Hematopoietic multipotent progenitor cell (in vitro differentiated cells): ENCODE measurements around the gene LFNG. TPM values are rescaled to one million over a fixed set of nuclear protein-coding genes. Genes with fewer than 3 reads are reported as not detected.
A peak's percentile ranks its signal among the peaks of the same experiment; 100 is the strongest.

Source experiments
- DNase-seq, 3 donors: peaks; one replicate each; pipeline ENCODE4 v3.0.0-alpha.2; 2011 to 2015; ENCODE audit warnings: low read depth in 2 of 3, low spot score in 2 of 3
- total RNA-seq: library from RNA; depleted of rRNA; stranded (reverse); fragments of >200 nt; gene quantifications from one replicate; pipeline ENCODE4 v1.2.3, GENCODE V29; 2012

Gene LFNG
- total RNA-seq, 1 donor = 22.4 TPM

DNA sequence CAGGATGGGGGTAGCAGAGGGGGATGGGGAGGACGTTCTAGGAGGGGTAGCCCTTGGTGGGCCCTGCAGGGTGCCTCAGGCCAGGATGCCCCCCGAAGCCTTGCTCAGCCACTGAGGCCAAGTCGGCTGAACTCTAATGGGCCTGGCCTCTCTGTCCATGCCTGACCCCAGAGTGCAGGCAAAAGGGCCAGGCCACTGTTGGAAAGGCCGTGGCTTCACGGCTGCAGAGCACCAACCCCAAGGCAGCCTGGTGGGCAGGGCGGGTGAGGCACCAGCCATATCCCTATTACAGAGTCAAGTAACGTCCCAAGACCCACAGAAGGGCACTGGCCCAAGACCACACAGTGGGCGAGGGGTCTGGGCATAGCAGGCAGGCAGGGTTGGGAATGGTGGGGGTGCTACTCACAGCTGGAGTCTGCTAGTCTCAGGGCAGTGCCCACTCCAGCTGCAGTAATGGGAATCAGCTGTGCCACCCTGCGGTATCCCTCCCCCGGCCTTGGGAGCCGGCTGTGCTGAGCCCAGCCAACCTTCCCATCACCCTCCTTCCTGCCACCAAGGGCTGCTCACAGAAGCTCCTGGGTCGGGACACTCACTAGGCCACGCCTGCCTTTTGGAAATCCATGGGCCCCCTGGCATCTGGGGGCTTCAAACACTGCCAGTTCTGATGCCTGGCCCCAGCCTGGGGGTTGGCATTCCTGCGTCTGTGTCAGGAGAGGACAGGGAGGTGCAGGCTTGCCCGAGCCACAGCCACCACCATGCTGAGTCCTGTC, 4.0 kb upstream of the LFNG start:
- DNase-seq = no peak

DNA sequence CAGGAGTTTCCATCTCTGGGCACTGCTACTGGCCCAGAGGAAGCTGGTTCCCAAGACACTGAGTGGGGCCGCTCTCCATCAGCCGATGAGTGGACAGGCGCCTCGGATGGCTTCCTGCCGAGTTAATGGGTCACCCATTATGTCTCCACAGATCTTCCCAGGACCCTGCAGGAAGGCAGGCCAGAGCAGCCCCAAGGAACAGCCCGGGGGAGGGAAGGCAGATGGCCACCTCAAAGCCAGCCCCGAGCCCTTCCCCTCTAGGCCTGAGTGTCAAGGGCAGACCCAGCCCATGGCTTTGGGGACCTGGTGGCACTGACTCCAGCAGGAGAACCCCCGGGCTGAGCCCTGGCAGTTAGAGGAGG, 3.4 kb upstream of the LFNG start:
- DNase-seq = no peak

DNA sequence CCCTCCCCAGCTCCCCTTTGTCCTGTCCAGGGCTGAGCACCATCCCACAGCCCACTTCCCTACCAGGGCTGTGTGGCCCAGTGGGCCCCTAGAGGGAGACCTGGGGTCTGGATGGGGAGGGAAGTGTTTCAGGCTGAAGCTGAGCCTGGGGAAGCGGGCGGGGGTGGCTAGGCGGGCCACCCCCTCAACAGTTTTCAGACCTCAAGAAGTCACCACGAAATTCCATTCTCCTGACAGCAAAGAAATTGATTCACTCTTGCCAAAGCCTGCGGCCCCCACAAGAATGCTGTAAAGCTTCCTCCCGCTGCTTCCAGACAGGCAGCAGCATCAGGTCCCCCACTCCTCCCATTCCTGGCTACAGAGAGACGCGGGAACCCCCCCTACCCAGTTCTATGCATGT, 2.5 kb upstream of the LFNG start:
- no peak for DNase-seq

DNA sequence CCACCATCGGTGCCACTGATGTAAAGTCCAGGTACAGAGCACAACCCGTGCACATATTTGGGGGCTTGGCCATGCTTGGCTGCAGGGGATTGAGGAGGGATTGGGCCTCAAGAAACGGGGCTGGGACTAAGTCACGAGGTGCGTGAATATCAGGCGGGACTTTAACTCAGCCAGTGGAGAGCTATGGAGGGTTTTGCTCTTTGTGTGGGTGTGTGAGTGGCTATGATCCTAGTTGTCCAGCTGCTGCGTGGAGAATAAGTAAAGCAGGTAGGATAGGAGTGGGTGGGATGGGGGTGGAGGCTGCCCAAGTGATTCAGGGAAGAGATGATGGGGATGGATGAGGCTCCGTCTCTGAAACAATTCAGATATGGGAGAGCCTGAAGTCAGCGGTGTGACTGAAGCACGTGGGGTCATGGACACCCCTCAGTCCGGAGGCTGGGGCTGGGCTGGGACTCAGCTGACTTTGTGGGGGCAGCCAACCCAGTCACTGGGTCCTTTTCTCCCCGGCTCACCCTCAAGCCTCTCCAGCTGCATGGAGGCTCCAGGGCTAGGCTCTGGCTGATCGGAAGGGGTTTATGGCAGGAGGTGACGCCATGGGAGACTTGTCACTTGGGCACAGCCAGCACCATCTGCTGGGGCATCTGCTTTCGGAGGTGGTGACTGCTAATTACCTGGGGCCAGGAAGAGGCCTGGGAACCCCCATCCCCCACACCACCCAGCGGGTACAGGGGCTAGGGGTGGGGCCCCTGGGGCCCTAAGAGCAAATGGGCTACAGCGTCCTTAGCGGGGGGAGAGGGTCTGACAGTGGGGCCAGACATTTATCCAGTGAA, 1.7 kb upstream of the LFNG start:
- no peak for DNase-seq

DNA sequence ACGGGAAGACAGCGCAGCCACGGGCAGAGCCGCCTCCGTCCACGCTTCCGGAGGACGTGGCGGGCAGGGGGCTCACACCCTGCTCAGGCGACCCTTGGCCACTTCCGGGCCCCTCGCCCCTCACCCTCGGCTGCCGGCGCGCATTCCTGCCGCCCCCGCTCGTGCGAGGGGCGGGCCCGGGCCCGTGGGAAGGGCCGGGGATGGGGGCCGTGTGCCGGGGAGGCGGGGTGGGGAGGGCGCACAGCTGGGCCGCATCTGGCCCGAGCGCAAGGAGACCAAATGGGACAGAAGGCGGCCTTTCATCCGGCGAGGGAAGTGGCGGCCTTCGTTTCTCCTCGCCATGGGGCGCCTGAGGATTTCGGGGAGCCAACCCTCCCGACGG, 846 bp upstream of the LFNG start:
- DNase-seq = no peak

DNA sequence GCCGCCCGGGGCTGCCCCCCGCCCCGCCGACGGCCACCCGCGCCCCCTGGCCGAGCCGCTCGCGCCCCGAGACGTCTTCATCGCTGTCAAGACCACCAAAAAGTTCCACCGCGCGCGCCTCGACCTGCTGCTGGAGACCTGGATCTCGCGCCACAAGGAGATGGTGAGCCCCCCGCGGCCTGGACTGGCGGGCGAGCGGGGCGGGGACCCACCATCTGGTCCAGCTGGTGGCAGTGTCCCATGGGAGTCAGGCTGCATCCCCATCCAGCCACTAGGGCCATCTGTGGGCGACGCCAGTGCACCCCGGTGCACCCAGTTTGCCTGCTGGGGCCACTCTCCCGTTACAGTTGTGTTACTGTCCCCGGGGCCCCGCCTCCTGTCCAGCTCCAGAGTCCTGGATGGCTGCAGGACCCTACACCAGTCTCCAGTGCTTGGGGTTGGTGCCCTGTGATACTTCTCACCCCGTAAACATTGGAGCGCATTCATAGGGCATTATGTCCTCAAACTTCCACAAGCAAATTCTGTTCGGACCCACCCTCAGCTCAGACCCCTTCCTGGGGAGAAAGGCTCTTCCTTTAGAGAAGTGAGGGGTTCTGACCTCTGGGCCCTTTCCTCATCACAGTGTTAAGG, 672 bp downstream of the LFNG start:
- no peak for DNase-seq

DNA sequence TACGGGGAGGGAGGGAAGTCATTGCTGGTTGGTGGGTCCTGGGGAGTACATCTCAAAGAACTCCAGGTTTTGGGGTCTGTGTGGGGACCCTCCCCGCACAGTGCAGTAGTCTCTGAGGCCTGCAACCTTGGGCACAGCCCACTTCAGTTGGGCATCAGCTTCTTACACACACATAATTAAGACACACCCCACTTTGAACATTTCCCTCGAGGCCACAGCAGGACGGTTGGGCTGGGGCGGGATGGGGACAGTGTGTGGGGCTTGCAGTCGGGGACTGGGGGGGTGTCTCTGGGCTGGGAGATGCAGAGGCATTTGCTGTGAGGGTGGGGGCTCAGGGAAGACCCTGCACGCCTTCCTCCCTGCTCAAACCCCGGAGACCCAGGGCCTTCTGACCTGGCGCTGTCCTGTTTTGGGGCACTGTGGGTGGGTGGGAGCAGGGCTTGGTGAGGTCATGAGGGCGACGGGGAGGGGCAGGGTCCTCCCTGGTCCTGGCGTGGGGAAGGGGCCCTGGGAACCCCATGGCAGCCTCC, 1.3 kb downstream of the LFNG start:
- no peak for DNase-seq

DNA sequence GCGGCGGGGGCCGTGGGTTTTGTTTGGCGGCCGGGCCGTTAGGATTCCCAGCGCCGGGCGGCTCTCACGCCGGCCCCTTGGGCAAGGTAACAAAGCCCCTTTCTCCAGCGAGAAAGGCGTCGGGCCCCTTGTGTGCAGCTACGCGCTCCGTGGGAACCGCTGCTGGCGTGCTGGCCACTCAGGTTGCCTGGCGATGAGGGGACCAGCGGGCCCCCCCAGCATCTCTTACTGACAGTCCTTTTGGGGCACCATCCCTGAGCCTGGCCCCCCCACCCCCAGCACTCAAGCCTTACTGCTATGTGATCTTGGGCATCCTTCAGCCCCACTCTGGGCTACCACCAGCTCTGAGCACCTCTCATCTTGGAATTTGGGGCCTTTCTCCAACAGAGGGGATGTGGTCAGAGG, 1.8 kb downstream of the LFNG start:
- no peak for DNase-seq

DNA sequence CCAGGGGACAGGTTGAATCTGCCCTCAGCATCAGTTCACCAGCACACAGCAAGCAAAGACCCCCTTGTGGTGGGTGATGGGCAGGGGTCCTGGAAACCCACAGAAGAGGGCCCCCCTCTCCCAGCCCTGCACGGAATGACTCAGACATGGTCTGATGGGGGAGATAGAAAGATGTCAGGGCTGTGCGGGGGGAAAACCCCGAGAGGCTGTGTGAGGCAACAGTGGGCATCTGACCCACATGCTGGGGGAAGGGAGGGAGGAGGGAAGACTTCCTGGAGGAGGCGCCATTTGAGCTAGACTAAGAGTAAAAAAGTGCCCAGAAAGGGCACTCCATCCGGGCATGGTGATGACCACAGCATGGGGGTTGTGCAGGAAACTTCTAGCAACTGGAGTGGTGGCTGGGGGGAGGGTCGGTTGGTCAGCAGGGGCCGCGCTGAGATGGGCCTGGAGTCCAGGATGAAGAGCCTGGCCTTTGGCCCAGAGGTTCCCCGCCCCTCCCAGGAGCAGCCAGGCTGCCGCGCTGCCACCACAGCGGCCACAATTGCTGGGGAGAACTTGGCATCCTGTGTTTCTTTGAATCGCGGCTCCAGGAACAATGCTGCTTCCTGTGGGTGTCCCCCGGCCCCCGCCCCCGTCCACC, 2.5 kb downstream of the LFNG start:
- peak; percentile 41 to 82 (median 67) for DNase-seq

DNA sequence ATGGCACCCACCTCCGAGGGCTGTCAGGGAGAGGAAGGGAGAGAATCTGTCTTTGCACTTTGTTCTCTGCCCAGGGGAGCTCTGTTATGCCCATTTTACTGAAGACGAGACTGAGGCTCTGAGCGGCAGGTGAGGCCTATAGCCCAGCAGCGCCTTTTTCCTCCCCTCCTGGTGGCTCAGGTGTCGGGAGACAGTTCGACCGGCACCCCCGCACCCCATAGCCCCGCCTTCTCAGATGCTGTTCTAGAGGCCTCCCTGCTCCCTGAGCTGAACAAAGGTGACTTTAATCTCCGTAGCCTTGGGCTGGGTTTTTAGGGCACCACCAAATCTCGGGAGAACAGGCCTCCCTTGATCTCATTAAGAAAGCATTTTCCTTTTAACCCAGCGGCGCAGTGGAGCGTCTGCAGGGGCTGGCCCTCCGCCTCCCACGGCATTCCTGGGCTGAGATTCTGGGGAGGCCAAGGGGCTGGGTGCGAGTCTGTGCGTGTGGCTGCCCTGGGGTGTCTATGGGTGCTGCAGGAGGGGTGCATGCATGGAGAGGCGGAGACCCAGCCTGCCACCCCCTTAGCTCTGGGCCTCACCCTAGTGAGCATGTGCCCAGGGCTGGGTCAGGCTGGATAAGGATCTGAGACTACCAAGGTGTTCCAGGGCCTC, 3.3 kb downstream of the LFNG start:
- DNase-seq = no peak

DNA sequence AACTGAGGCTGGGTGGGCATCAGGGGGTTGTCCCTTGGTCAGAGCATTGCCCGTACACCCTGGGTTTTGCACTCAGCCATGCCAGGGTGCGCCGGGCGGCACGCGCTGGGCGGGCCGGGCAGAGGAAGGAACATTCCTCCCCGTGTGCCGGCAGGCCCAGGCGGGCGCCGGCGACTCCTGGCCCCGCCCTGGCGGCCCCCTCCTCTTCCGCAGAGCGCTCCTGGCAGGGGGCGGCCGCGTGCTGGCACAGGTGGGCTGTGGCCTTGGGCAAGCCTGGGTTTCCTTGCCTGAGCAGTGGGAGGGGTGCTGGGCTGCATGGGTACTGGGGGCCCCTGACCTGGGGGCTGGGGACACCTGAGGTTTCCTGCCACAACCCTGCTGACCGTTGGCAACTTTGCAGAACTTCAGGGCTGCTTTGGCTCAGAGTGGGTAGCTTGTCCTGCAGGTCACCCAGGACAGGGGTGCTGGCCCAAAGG, 3.9 kb downstream of the LFNG start:
- peak in 1 of 3 donors; percentile 28 for DNase-seq

DNA sequence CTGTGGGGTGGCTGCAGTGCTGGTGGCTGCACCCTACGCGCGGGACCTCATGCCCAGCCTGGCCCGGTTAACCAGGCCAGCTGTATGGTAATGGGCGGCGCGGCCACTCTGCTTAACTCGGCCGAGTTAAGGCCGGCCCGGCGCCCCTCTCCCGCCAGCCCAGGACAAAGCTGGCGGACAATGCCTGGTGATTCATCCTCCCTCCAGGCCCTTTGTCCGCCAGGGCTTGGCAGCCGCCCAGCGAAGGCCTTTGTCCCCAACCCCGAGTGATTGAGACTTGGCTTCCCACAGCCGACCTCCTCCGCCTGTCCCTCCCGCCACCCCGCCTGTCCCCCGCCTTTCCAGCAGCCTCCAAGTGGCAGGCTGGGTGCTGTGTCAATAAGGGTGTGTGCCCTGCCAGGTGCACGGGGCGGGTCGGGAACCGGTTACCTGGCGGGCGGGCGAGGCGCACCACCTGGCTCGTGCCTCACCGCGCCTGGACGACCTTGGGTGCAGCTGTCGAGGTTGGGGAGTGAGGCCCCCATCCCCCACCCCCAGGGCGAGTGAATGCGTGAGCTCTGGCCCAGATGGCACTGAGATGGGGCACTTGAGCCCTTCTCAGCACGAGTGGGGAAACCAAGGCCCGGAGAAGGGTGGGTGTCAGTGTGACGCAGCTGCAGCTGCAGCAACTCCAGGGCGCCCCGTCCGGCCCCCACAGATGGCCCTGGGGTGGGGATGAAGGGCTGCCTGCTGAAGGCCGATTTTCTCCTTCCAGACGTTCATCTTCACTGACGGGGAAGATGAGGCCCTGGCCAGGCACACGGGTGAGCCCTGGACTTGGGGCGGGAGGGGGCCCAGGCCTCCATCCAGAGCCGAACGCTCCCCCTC, 4.6 kb downstream of the LFNG start:
- DNase-seq = peak in 2 of 3 donors; percentile 38 to 51

DNA sequence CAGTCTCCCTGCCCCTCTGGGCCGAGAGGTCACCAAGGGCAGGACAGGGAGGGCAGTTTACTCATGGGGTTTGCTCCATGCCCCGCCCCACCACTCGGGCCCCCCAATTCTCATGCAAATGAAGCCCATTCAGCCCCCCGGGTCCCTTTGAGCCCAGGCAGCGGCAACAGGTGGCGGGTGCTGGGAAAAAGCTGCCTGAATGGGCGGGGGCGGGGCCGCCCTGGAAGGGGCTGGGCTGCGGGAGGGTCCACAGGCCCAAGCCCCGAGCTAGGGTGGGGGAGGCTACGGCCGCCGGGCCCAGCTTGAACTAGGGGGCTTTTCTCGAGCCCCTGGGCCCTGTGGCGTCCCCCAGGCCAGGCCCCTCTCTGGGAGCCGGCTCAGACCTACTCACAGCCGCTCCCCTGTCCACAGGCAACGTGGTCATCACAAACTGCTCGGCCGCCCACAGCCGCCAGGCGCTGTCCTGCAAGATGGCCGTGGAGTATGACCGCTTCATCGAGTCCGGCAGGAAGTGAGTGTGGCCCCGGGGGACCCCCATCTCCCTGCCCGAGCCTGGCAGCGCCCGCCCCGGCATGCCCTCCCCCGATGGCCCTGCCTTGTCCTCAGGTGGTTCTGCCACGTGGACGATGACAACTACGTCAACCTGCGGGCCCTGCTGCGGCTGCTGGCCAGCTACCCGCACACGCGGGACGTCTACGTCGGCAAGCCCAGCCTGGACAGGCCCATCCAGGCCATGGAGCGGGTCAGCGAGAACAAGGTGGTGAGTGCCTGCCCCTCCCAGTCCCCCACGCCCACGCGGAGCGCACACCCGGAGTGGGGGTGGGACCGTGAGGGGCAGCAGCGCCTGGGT, 5.5 kb downstream of the LFNG start:
- DNase-seq = no peak

DNA sequence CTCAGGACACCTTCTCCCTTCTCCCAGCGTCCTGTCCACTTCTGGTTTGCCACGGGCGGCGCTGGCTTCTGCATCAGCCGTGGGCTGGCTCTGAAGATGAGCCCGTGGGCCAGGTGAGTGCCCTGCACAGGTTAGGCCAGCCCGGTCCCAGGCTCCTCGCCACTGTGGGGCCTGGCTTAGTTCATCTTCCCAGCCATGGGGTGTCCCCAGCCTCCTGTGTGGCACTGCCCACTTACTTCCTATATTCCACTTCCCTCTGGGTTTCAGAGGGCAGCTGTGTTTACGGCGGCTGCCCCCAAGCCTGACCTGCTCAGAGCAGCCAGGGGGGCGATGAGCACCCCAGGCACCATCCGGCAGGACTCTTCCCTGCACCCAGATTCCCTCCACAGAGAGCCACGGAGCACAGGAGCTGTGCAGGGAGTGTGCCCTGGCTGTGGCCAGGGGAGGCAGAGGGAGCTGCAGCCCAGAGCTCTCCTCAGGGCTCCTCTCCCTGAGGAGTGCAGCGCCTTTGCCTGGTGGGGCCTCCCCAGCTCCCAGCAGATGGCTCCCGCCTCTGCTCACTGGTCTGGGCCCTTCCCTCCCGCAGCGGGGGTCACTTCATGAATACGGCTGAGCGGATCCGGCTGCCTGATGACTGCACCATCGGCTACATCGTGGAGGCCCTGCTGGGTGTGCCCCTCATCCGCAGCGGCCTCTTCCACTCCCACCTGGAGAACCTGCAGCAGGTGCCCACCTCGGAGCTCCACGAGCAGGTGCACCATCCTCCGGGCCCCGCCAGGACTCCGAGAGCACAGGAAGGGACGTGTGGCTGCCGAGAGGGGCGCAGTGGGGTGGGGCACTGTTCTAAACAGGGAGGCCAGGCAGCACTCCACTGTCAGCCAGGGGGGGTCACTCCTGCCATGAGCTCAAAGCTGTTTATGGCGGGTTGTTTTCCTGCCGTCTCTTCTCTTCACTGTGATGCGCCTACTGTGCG, 6.4 kb downstream of the LFNG start:
- no peak for DNase-seq

DNA sequence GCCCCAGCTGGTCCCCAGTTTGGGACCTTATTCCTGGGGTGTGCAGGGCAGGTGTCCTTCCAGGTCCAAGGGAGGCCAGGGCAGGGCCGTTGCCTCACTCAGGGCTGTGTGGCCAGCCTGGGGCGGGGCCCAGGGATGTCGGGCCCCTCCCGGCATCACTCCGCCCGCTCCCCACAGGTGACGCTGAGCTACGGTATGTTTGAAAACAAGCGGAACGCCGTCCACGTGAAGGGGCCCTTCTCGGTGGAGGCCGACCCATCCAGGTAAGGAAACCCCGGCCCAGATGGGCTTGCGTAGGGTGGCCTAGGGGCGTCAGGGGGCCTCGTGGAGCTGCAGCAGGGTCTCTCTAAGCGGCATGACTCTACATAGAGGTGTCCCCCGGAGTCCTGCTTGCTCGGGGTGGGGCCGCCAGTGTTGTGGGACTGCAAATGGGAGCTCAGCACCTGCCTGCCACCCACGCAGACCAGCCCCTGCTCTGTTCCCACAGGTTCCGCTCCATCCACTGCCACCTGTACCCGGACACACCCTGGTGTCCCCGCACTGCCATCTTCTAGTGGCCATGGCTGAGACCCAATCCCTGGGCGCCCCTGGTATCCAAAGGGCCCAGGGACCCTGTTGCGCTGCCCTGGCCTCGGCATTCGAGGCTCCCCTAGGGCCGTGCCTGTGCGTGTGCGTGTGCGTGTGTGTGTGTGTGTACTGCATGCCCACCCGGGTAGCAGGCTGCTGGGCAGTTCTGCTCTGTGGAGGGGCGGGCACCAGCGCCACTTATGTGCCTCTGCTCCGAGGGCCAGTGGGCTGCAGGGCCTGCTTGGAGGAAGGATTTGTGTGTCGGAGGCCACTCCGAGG, 7.3 kb downstream of the LFNG start:
- no peak for DNase-seq
